ENCODE results near the gene CNIH3.

The CNIH3 gene

DNA sequence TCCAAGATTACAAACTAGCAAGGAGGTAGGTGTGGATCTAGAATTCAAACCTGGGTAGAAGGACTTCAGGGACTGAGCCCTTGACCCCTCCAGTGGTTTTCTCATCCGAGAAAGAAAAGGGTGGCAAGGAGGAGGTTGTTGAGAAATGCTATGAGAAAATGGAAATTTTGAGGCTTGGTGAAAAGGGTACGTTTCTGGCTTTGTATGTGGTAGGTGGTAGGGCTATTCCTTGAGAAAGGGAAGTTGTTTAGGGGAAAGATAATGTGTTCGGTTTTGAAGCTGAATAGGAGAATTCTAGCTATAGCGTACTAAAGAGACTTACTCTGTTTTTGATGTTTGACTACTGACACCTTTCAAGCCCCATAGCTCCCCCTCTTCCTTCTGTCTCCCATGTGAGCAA lies 133.8 kb downstream of the CNIH3 start:
- DNase-seq: no peak

DNA sequence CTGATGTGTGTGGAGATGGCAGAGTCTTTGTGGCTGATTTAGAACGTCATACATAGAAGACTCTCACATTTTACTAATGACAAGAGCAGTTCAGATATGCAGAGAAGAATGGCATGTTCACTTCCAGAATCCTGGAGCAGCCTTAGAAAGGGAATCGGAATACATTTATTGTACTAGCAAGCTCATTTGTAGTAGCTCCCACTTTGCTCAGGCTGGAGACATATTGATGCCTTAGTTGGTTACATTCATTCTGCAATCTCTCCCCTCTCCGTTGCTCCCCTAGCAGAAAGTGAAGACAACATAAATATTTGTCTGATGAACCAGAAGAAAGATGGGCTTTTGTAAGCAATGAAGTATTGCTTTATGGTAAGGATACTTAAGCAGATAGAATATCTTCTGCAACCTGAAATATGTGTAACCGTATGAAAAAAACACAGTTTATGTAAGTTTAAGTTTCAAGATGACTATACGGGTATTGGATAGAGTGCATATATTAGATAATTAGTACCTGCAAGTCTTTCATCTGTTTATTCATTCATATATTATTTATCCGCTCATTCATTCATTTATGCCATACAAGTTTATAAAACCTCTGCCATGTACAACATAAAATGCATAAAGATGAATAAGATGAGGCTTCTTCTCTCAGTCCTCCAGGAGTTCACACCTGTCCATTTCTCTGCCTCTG lies 135.7 kb downstream of the CNIH3 start:
- DNase-seq: no peak

DNA sequence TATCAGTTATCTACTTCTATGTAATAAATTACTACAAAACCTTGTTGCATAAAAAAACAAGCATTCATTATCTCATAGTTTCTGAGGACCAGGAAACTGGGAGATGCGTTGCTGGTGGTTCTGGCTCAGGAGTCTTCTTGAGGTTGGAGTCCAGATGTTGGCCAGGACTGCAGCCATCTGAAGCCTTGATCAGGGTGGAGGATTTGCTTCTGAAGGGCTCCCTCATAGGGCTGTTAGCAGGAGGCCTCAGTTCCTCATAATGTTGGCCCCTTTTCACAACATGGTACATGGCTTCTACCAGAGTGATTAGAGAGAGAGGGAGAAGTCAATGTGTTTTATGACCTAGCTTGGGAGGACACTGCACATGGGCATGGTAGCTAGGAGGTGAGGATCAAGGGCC lies 137.4 kb downstream of the CNIH3 start:
- no peak for DNase-seq

DNA sequence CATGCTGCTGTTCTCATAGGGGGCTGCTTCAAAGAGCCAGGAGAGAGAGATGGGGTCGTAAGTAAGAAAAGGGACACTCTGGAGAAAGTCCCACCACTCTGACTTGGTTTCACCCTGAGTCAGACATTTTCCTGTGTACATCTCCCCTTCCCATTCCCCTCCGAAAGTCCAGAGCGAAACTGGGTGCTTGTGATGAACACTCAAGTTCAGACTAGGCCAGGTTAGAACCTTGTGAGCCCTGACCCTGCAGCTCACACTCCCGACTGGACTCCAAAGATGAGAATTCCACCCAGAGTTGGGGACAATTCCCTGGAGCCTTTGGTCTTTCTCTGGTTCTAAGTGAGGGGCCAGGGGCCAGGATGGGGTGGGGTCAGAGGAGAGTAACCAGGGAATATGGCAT lies 139.5 kb downstream of the CNIH3 start:
- DNase-seq: no peak

DNA sequence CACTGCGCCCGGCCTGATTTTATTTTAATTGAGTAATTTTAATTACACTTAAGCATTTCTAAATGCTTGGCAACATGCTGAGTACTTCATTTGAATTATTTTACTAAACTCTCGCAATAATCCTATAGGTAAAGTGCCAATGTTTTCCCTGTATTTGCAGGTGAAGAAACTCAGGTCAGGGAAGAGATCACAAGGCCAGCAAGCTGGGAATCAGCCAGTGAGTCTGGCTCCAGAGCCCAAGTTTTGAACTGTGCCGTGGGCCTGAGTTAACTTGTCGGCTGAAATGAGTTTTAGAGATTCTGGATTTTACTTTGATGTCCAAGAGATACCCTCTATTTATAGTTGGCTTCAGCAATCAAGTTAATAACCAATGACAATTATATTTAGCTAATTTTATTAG lies 141.4 kb downstream of the CNIH3 start:
- no peak for DNase-seq

DNA sequence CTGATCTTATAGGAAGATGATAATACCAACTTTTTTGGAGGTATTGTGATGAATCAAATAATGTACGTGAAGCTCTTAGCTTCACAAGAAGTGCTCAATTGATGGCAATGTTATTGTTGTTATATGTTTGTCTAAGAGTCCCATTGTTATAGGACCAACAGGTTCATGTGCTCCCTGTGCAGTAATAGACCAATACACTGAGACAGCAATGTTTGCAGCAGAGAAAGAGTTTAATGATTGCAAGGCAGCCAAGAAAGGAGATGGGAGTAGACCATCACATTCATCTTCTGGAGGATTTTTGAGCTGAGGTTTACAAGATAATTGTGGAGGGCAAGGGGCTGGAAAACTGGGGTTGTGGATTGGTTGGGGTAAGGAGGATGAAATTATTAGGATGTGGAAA lies 143.0 kb downstream of the CNIH3 start:
- no peak for DNase-seq

DNA sequence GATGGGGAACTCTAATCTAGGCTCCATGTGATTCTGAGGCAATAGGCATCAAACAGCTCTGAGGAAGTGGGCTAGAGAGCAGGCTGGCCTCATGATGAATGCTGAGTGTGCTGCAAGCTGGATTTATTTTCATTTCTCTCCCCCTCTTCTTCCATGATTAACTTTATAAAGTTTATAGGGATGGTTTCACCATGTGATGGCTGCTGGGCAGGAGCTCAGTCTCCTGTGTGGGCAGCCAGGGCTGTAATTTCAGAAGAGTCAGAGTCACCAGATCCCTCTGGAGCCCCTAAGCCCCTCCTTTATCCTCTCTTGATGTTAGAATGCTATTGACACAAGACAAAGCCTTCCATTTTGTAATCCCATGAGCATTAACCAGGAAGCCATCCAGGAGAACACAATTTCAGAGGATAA lies 143.6 kb downstream of the CNIH3 start:
- no peak for DNase-seq

DNA sequence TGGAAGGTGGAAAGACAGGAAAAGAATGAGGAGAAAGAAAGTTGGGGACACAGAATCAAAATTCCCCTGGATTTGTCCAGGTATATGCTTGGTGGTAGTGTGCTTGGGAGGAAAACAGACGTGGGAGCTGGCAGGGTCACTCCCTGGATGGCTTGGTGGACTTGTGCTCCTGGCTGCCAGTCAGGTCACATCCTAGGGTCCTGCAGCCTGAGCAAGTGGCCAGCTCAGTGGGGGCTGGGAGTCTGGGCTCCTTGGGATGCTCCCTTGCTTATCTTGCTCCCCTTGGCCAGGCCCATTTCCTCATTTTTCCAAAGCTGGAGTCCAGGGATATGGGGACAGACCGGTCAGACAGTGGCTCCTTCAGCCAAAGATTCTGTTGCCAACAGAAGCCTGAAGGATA lies 144.0 kb downstream of the CNIH3 start:
- no peak for DNase-seq

DNA sequence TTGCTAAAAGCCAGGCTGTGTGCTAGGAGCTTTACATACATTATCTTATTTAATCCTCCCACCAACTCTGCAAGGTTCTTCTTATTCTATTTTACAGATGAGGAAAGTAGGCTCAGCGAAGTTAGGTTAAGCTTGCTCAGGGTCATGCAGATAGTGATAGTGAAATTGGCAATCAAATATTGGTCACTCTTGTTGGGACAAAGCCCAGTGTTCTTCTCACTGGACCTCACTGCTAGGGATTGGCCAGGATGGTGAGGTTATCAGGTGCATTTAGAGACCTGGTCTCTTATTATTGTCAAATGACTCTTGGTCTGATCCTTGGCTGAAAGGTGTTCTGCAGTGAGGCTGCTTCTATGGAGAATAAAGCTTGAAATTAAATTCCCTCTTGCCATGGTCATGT lies 145.1 kb downstream of the CNIH3 start:
- no peak for DNase-seq

DNA sequence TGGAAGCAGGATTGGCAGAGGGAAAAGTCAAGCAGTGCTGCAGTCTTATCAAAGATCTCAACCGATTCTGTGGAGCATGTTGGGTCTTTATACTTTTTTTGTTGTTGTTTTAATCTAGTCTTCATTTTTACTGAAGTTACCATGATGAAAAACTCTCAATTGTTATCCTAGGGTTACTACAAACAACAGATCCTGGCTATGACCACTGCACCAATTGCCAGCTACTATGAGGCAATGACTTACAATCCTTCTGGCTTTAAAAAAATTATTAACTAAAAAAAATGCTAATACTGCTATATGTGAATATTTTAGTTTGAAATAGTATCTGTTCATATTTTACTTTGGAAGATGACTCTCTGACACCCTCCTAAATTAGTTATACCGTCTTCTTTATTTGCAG lies 145.9 kb downstream of the CNIH3 start:
- DNase-seq: no peak

DNA sequence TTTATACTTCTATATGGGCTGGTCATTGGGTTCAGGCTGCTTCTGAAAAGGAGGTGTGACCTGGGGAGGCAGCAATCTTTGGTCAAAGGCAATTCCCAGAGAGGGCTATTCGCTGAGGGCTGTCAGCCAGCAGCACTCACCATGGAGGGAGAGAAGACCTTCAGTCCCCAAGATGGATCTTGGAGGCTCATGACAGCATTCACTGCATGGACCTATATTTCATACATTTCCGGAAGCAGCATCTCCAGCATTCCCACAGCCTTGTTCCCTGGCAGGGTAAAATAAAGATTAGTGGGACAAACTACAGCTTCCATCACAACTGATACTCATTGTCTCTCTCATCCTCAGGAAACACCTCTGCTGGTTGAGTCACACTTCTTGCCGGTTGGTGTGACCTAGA lies 146.6 kb downstream of the CNIH3 start:
- no peak for DNase-seq

DNA sequence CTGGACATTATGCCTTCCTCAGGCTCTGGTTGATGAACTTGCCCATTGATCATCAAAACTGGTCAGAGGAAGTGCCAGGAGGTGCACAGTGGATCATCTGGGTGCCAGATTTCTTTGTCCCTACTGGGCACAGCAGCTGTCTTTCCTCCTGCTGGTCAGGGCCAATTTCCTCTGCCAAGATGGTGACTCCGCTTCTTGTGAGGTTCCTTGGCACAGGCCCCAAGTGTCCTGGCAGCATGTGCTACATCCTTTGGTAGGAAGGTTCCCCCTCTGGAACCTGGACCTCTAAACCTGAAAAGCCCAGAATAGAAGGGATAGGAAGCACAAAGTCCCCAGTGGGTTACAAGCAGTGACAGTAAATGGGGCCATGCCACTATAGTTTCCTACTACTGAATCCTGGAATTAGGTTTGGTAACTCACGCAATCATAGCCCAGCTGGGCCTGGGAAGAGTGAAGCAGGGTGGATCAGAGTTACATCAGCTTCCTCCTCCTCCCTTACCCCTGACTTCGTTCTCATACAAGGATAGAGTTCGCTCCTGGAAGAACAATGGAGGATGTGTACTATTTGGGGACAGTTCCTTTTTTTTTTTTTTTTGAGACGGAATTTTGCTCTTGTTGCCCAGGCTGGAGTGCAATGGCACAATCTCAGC lies 147.1 kb downstream of the CNIH3 start:
- DNase-seq: no peak

DNA sequence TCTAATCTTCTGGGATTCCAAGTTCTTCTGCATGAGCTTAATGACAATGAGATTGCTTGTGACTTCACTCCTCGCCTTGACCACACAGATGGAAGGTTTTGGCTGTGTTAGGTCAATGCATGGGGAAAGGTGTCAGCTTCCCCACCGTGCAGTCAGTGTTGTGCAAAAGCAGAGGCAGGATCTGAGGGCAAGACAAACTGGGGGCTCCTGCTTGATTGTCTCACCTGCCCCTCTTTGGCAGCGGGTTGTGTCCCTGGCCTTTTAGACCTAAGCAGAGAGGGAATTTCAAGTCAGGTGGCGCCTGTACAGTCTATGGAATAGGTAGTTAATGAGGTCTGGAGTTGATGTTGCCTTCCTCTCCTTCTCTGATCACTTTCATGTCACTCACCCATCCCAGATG lies 150.1 kb downstream of the CNIH3 start:
- DNase-seq: no peak

DNA sequence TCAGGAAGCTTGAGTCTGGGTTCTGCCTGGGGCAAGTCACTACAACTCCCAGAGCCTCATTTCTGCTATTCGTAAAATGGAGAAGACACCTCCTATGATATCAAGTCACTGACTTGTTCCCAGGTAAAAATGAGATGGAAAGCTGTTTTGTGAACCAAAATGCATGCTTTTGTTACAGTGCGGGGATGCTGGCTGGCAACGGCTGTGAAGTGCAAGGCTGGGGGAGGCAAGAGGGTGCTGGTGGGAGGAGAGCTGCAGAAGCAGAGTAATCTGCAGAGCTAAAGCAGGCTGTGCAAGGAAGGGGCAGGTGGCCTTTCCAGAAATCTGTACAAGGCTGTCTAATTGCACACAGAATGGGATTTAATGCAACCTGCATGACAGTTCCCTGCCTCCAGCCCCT lies 150.9 kb downstream of the CNIH3 start:
- DNase-seq: peak in 1 of 2 experiments; percentile 66

DNA sequence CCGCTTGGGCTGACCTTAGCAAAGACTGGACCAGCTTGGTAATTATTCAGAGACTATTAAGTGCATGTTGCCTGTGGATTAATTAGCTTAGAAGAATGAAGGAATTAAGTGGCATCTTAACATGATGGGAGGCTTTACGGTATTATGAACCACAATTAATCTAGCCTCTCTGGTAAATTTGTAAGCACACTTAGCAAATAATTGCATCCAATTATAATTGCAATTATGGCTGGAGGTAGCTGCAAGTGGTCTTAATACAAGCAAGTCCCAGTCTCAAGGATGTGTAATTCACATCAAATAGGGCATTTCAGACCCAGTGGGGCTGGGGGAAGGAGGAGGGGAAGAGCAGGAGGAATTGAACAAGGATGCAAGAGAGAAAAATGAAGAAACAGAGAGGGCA lies 151.6 kb downstream of the CNIH3 start:
- DNase-seq: peak; percentile 46 to 71

DNA sequence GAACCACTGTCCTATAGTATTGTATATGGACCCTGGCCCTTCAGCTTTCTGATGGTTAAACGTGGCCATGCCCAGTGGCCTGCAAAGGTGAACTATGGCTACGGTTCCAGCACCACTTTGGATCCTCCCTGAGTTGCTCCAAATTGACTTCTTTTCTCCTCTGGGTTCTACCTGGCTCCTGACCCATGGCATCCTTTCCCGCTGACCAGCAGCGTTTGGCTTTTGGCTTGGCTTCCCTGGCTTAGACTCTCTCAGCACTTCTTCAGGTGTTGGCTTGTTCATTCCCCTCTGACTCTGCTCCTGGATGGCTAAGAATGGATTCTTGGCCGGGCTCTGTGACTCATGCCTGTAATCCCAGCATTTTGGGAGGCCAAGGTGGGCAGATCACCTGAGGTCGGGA lies 152.9 kb downstream of the CNIH3 start:
- DNase-seq: no peak

DNA sequence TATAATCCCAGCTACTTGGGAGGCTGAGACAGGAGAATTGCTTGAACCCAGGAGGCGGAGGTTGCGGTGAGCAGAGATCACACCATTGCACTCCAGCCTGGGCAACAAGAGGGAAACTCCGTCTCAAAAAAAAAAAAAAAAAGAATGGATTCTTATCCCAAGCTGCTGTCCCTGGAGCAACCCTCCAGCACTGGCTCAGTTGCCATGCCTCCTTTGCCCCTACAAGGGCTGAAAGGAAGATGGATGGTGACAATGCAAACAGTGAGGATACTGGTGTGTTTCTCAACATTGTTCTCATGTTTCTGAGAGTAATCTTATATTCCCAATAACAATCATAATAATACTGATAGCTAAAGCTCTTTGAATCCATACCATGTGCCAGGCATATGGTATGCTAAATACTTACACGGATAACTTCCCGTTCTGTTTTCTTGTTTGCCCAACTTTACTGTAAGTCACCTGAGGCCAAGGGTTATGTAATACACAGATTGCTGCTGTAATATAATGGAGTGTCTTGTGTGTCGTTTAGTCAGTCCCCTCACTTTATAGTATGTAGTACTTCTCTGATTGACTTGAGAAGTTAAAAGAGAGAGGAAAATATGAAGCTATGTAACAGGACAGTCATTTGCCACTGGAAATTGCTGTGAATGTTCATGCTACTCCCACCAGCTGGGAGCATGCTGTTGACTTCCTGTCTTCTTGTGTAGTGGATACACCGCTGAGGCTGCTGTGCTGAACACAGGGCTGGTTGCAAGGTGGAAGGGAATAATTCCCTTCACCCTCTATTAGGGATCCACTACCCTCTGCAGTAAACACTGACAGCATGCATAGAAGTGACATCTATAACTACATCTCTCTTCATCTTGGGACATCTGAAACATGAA lies 153.6 kb downstream of the CNIH3 start:
- no peak for DNase-seq

DNA sequence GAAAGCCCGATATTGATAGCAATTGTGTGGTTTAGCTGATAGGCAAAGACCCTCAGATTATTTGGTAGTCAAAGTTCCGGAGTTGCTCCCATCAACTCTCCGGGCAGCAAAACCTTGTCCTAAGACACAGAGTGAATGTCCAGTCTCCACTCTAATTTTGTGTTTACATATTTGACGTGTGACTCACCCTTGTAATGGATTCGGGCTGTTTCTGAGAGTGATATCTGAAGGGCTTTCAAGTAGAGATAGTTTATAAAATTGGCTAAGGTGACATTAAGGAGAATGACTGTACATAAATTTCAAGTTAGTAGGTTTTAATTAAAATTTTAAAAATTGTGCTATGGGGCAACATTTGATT lies 154.2 kb downstream of the CNIH3 start:
- DNase-seq: no peak

DNA sequence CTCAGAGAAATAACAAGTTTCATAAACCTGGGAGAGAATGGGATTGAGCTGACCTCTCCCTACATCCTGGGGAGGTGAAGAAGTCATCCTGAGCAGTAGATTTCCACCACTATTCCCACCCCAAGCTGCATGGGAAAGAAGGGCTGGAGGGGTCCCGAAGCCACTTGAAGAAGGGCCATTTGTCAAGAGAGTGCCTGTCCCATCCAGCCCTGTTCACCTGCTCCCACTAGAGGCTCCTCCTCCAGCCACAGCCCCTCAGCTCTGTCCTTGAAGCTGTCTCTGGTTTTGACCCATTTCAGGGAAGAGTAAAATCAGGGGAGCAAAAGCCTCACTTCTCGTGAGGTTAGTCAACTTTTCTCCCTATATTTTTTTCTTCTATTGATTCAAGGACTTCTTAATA lies 157.5 kb downstream of the CNIH3 start:
- no peak for DNase-seq

DNA sequence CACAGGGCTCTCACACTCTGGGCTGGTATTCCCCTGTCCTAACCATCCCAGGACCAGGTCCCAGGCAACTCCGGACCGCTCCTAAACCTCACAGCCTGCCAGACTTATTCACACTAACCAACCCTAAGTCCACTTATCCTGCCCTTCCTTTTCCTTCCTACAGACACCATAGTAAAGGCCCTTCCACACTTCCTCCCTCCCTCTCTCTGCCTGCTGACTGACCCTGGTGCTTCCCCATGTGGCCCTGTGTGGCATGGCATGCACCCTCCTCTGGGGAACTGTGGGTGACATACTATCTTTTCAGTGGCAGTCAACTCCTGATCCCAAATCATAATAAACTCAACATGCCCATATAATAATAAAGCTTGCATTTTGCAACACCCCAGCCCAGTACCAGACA lies 158.3 kb downstream of the CNIH3 start:
- DNase-seq: no peak

DNA sequence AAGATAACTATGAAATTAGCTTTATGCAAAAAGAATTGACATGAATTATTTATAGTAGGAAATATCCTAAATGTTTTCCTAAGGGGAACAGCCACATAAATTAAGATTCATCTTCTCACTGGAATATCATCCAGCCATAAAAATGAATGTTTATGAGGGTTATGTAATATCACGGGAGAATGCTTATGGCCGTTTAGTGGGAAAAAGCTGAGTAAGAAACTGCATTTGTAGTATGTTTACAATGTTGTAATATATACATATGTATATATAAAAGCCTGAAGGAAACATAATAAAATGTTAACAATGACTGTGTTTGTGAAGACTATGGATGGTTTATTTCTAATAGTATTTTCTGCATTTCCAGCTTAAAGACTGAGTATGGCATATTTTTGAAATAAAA lies 161.1 kb downstream of the CNIH3 start:
- DNase-seq: no peak

DNA sequence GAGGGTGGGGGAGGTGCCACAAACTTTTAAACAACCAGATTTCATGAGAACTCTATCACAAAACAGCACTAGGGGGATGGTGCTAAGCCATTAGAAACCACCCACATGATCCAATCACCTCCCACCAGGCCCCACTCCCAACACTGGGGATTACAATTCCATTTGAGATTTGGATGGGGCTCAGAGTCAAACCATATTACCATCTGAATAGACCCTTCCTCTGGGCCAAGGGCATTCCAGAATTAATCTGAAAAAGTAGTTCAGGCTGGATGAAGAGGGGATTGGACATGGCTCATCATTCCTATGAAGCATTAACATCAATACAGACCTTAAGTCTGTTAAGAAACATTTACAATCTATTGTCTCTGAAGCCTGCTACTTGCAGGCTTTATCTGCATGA lies 163.4 kb downstream of the CNIH3 start:
- DNase-seq: no peak

DNA sequence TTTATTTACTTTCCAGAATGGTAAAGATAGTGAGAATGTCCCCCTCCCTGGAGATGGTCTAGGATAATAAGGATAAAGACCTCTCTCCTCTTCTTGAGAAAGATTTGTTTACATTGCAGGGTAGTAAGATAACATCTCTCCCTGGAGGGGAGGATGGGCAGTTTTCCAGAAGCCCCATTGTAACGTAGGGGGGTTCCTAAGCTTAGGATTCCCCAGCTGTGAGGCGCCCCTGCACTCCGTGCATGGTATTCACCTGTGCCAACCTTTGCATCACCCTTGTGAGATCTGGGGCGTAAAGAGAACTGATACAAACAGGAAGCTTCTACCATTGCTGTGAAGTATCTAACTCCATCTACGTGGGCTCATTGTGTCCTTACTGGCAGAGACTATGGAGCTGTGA lies 164.6 kb downstream of the CNIH3 start:
- DNase-seq: no peak

DNA sequence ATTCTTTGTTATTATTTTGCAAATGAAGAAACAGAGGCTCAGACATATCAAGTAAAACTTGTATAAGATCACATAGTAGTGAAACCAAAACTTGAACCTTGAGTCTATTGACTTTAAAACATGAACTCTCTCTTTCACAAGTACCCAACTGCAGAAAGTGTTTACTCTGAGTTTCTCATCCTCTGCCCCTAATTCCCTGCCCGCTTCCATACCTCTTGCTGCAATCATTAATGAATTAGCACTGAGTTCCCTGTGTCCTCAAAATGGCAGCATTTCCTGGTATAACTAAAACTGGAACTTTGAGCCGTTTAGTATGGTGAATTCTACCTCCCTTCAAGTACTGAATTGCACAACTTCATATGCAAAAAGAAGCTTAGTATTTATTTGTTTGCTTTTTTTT lies 165.7 kb downstream of the CNIH3 start:
- DNase-seq: no peak

Measured in NCI-H524 (cell line).